ENCODE results near the gene ACKR3.

The ACKR3 gene

DNA sequence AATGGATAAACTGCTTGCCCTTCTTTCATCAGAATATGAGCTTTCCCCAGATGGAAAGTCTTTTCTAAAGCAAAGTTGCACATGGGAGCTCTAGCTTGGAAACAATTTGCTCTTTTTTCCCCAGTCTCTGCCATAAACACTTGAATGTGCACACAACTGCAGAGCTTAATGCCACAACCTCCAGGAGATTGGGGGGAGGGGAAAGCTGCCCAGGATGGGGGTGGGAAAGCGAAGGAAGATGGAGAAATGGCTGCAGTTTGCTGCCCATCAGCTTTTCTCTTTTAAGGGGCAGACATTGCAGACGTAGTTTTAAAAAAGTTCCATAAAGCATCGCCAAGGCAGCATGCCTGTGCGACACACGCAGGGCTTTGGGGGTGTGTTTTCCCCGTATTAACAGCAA lies 1.5 kb downstream of the ACKR3 start:
- DNase-seq = no peak

GRCh38 chr2:236572482-236572881 lies 2.9 kb downstream of the ACKR3 start:
- no peak for DNase-seq

DNA sequence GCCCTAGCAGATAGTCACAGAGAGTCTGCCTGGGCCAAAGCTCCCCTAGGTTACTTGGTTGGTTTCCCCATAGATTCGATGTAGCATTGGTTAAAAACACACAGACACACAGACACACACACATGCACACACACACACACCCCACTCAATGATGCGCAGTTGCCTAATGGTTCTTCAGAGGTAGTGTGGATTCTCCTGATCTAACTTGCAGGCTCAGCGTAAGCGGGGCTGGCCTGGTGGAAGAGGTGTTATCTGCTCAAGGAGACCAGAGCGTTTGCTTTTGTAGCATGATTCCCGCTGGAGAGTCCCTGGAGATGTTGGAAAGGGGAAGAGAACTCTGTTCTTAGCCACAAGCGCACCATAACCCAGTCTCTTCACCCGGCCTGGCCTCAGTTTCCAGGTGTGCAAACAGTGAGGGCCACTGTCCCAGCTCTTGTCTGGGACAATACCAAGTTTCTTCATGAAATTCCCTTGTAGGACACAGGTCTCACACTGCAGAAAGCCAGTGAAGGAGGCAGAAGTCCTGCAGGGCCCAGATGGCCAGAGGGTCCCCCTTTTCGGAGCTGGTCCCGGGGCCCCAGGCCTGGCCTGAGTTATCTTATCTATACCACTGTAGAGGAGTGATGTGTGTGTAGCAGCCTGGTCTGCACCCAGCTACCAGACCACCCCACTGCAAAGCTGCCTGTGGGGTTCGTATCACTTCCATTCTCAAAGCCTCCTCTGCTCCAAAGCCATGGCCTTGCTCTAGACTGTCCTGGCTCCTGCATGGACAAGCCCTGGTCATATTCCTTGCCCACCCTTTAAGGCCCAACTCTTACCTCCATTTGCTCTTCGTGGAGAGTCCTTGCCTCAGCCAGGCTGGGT lies 3.7 kb downstream of the ACKR3 start:
- no peak for DNase-seq

DNA sequence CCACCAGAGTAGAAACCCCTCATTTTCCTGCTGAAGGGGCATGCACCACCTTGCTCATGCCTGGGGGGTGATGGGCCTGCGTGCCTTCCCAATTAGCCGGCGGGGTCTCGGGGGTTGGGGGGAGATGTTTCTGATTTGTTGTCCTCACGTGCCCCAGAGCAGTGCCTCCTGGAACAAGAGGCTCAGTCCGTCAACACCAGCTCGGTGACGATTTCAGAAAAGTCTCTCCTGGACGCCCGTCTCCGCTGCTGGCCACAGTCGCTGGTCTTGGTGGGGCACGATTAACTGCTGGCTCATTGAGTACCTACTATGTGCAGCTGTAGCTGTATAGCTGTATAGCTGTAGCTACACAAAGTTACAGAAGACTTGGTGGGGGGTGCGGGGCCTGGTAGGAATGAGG lies 4.4 kb downstream of the ACKR3 start:
- no peak for DNase-seq

- no peak for DNase-seq
Observed at GRCh38 chr2:236574424-236575145, 5.0 kb downstream of the ACKR3 start.

DNA sequence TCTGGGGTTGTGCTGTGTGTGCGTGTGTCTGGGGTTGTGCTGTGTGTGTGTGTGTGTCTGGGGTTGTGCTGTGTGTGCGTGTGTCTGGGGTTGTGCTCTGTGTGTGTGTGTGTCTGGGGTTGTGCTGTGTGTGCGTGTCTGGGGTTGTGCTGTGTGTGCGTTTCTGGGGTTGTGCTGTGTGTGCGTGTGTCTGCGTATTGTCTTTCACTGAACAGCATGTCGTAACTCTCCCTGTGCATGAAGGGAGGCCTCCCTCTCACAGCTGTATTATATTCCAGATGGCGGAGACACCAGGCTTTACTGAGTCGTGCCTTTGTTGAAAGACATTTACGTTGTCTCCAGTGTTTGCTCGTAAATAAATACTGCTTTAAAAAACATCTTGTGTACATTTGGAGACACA lies 5.9 kb downstream of the ACKR3 start:
- DNase-seq = no peak

DNA sequence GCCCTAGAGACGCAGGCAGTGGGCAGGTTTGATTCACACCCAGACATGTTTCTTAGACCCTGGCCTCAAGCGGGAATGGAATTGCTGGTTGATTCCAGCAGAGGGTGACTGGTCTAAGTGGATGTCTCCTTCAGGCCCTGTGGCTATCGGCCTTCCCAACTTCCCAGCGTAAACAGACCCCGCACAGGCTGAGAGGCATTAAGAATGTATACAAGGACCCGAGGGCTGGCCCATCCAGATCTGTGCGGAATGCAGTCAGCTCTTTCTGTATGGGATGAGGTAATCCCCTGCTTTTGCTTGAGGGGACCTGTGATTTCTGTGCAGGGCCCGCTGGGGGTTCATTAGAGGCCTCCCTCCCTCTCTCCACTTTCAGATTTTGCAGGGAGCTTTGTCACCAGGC lies 6.5 kb downstream of the ACKR3 start:
- DNase-seq = no peak

- no peak for DNase-seq
Observed at GRCh38 chr2:236576953-236577352, 7.3 kb downstream of the ACKR3 start.

DNA sequence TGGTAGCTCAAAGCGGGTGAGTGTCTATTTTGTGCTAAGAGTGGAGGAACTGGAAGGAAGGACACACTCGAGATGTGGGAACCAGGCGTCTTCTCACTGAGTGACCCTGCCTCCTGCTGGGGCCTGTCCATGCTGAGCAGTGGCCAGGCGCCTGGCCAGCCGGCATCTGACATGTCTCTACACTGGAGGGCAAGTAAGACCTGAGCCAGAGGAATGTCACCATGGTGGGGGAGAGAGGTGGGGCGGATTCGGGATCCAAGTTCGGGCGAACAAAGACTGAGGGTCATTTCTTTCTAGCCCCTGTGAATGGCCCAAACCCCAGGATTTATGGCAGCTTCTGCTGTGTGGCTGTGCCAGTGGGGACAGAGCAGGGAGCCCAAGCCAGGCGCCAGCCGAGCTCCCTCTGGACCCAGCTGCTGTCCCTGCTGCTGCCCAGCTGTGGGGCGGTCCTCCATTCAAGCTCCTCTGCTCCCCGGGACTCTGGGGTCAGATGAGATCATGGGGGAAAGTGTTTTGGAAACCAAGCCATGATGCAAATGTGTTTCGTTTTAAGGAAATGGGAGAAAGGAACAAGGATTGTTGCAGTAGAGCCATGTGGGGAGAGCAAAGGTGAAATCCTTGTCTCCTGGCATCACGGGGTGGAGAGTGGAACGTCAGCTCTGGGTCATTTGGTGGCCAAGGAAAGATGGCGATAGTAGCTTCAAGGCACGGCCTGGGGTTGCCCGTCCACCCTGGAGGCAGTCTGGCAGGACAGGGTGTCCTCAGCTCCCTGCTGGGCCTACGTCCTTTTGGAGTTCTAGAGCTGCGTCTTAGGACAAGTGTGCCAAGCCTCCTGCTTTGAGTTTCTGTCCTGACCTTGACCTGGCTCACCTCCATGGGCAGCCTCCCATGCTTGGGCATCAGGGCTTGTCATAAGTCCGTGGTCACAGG lies 8.1 kb downstream of the ACKR3 start:
- DNase-seq = no peak

- no peak for DNase-seq
Observed at GRCh38 chr2:236578411-236578846, 8.8 kb downstream of the ACKR3 start.

DNA sequence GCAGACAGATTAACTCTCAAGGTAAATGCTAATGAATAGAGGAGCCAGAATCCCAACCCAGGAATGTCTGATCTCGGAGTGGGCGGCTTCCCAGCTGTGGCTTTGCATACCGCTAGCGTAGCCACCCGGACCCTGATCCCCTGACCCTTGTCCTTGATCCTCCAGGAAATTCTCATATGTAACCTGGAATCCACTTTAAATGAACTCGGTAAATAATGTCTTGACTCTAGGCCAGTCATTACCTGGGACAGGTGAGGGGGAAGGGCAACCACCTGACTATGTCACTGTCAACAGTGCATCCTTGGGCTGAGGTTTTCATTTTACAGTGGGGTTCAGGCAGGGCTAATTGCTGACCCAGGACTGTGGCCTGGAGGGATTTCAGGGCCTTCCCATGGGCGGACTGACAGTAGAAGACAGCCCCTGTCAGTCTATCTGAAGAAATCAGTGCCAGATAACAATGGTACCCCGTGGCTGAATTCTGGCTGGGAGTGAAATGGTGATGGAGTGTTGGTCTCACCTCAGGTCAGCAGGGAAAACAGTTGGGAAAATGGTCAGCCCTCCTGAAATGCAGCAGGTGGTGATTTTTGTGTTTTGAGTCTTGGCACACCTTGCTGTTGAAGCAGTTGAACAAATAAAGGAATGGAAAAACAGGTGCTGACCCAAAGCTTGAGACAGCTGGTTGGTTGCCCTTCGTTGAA lies 9.6 kb downstream of the ACKR3 start:
- no peak for DNase-seq

DNA sequence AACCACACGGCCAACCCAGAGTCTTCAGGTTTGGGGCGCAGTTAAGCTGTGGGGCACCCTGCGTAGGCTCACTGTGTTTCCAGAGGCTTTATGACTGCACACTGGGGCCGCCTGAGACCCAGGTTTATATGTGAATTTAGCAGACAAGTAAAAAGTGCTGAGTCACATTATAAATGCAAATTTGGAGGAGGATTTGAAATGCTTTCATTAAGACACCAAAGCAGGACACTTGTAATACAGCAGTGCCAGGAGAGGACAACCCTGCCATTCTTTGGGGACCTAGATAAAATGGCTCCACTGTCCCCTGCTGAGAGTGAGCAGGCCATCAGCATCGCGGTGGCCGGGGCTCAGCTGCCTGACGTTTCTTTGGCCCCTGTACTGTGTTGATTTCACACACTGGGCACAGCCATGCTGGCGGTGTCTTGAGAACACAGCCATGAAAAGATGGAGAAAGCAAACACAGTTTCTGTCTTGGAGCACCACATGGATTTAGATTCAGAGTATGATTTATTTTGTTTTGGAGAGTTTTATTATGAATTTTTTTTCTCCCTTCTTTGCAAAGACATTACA lies 10.2 kb downstream of the ACKR3 start:
- DNase-seq = no peak

DNA sequence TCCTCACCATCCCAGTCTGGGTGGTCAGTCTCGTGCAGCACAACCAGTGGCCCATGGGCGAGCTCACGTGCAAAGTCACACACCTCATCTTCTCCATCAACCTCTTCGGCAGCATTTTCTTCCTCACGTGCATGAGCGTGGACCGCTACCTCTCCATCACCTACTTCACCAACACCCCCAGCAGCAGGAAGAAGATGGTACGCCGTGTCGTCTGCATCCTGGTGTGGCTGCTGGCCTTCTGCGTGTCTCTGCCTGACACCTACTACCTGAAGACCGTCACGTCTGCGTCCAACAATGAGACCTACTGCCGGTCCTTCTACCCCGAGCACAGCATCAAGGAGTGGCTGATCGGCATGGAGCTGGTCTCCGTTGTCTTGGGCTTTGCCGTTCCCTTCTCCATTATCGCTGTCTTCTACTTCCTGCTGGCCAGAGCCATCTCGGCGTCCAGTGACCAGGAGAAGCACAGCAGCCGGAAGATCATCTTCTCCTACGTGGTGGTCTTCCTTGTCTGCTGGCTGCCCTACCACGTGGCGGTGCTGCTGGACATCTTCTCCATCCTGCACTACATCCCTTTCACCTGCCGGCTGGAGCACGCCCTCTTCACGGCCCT lies 11.2 kb downstream of the ACKR3 start:
- DNase-seq = no peak

GRCh38 chr2:236581546-236581945 lies 11.9 kb downstream of the ACKR3 start:
- no peak for DNase-seq

DNA sequence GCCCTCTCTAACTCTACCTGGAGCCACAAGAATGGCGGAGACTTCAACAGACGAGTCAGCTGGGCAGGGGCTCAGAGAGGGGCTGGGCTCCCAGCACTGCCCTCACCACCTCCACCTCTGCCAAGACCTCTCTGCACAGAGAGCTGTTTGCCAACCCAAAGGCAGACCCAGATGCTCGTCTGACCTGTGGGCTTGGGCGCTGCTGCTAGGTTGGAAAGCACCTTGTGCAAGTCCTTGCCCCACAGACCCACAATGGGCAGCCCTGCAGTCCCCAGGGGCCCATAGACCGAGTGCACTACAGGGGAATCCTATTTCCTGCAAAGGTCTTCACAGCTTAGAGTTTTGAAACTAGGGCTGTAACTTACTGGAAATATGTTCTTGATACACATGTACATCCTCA lies 13.3 kb downstream of the ACKR3 start:
- no peak for DNase-seq

GRCh38 chr2:236583621-236584203 lies 14.1 kb downstream of the ACKR3 start:
- no peak for DNase-seq

- no peak for DNase-seq
Observed at GRCh38 chr2:236584521-236585384, 15.1 kb downstream of the ACKR3 start.

DNA sequence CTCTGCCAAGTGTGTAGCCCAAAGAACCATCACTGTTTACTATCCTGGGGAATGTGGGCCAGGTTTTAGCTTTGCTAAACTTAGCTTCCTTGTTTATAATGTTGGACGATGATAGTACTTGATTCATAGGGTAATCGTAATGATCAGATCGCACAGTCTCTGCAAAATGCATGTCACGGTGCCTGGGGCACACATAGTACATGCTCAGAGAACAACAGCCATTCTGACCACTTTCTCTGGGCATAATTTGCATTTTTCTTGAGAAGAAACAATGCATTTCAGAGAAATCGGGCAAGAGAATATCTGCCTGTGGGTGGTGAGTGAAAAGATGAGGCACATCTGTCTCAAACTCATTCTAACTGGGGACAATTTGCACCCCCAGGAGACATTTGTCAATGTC lies 16.3 kb downstream of the ACKR3 start:
- no peak for DNase-seq

DNA sequence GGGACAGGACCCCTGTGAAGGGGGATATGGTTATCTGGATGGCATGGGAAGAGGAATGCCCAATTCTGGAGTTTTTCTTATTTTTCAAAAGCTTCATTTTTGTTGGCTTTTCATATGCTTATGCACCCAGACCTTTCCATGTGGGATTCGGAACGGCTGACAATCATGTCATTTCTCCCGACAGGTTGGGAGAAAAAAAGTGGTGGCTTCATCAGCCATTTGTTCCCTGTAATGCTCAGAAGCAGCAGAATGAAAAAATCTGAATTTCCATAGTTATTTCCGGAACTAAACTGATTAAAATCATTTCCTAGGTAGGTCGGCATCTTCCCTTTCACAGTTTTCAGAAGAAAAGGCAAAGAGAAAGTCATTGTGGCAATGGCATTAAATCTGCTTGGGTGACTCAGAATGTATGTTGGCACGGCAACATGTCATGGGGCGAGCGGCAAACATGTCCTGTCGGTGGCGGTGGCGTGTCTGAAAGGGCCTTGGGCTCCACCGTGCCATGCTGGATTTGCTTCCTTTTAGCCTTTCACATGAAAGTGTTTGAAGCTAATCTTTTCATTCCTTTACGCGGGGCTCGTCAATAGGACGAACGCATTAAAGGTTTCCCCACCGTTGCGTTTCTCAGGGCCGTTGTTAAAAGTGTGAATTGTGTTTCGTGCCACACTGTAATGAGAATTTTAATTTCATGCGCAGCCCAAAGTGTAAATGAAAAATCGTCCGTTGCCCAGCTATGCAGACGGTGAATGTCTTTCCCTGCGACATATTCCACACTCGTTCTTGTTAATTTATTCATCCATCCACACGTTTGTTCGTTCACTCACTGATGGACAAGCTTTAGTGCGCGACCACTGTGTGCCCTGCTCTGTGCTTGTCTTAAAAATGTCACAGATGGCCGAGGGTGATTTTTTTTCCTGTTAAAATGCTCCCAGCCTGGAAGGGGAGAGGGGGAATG lies 18.5 kb downstream of the ACKR3 start:
- DNase-seq = no peak
